ENCODE data around the gene DOP1B.

DOP1B gene

GRCh38 chr21:36171741-36172331, 15.2 kb downstream of the DOP1B start:
- Histone ChIP-seq H3K4me3 (ENCODE audit: insufficient read depth, low read depth, low read length) (no peak overlapping the region), H3K9me3 (ENCODE audit: control insufficient read depth, low read length) (no peaks in the 10 kb centered on the region), H3K4me1 (ENCODE audit: control insufficient read depth, insufficient read depth, low read length) (no peaks in the 10 kb centered on the region), H3K27me3 (ENCODE audit: control insufficient read depth, insufficient read depth, low read length, poor library complexity, severe bottlenecking) (no peaks in the 10 kb centered on the region), H3K27ac (ENCODE audit: insufficient read depth, low read depth, low read length, poor library complexity, severe bottlenecking) (no peak overlapping the region), H3K36me3 (ENCODE audit: control insufficient read depth, insufficient read depth, low read length) (no peaks in the 10 kb centered on the region)
- 92 to 93% methylated on average over 9 of the region's 9 CpGs for WGBS, 2 experiments

DNA sequence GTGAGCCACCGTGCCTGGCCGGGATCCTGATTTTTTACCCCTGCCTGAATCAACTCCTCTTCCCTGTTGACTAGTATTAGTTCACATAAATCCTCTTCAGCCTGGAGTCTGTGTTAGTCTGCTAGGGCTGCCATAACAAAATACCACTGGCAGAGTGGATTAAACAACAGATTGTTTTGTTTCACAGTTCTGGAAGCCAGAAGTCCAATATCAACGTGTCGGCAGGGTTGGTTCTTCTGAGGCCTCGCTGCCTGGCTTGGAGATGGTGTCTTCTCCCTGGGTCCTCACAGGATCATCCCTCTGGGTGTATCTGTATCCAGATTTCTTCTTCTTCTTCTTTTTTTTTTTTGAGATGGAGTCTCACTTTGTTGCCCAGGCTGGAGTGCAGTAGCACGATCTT, 18.2 kb downstream of the DOP1B start:
- Histone ChIP-seq H3K36me3 (ENCODE audit: control insufficient read depth, insufficient read depth, low read length) (no peaks in the 10 kb centered on the region), H3K4me3 (ENCODE audit: insufficient read depth, low read depth, low read length) (no peak overlapping the region), H3K9me3 (ENCODE audit: control insufficient read depth, low read length) (no peaks in the 10 kb centered on the region), H3K27ac (ENCODE audit: insufficient read depth, low read depth, low read length, poor library complexity, severe bottlenecking) (no peak overlapping the region), H3K4me1 (ENCODE audit: control insufficient read depth, insufficient read depth, low read length) (no peaks in the 10 kb centered on the region), H3K27me3 (ENCODE audit: control insufficient read depth, insufficient read depth, low read length, poor library complexity, severe bottlenecking) (no peaks in the 10 kb centered on the region)
- 96 to 97% methylated on average over 6 of the region's 6 CpGs for WGBS, 2 experiments

GRCh38 chr21:36175771-36176565, 19.3 kb downstream of the DOP1B start:
- H3K27ac ChIP-seq (ENCODE audit: insufficient read depth, low read depth, low read length, poor library complexity, severe bottlenecking), result no peak overlapping the region
- no peaks in the 10 kb centered on the region for H3K4me1 ChIP-seq (ENCODE audit: control insufficient read depth, insufficient read depth, low read length)
- H3K27me3 ChIP-seq (ENCODE audit: control insufficient read depth, insufficient read depth, low read length, poor library complexity, severe bottlenecking), result no peaks in the 10 kb centered on the region
- H3K4me3 ChIP-seq (ENCODE audit: insufficient read depth, low read depth, low read length), result no peak overlapping the region
- H3K36me3 ChIP-seq (ENCODE audit: control insufficient read depth, insufficient read depth, low read length), result no peaks in the 10 kb centered on the region
- H3K9me3 ChIP-seq (ENCODE audit: control insufficient read depth, low read length), result no peaks in the 10 kb centered on the region
- WGBS, 2 experiments, result 91 to 92% methylated on average over 7 of the region's 7 CpGs

DNA sequence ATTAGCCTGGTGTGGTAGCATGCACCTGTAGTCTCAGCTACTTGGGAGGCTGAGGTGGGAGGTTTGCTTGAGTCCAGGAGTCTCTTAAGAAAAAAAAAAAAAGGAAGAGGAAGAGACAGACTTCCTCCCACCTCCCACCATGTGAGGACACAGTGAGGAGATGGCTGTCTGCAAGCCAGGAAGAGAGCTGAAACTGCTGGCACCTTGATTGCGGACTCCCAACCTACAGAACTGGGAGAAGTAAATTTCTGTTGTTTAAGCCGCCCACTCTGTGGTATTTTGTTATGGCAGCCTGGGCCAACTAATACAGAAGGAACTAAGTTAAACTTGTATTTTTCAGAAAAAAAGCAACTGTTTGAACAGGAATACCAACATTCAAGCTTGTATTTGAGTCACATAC, 21.7 kb downstream of the DOP1B start:
- Histone ChIP-seq H3K27me3 (ENCODE audit: control insufficient read depth, insufficient read depth, low read length, poor library complexity, severe bottlenecking) (no peaks in the 10 kb centered on the region), H3K36me3 (ENCODE audit: control insufficient read depth, insufficient read depth, low read length) (no peaks in the 10 kb centered on the region), H3K4me1 (ENCODE audit: control insufficient read depth, insufficient read depth, low read length) (no peaks in the 10 kb centered on the region), H3K27ac (ENCODE audit: insufficient read depth, low read depth, low read length, poor library complexity, severe bottlenecking) (no peak overlapping the region), H3K4me3 (ENCODE audit: insufficient read depth, low read depth, low read length) (no peak overlapping the region), H3K9me3 (ENCODE audit: control insufficient read depth, low read length) (no peaks in the 10 kb centered on the region)
- WGBS, 2 experiments, result 97 to 100% methylated on average over 2 of the region's 2 CpGs

DNA sequence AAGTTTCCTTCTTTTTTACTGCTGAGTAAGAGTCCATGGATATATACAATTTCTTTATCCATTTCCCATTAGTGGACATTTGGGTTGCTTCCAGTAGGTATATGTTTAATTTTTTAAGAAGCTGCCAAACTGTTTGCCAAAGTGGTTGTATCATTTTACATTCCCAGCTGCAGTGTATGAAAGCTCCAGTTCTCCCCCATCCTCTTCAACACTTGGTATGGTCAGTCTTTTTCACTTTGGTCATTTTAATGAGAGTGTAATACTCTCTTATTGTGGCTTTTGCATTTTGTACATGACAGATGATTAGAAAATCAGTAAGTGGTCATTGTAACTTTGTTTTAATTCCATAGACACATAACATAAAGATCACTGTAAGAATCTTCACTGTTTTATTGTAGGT, 22.5 kb downstream of the DOP1B start:
- Histone ChIP-seq H3K4me3 (ENCODE audit: insufficient read depth, low read depth, low read length) (no peak overlapping the region), H3K27me3 (ENCODE audit: control insufficient read depth, insufficient read depth, low read length, poor library complexity, severe bottlenecking) (no peaks in the 10 kb centered on the region), H3K27ac (ENCODE audit: insufficient read depth, low read depth, low read length, poor library complexity, severe bottlenecking) (no peak overlapping the region), H3K4me1 (ENCODE audit: control insufficient read depth, insufficient read depth, low read length) (no peaks in the 10 kb centered on the region), H3K36me3 (ENCODE audit: control insufficient read depth, insufficient read depth, low read length) (no peaks in the 10 kb centered on the region), H3K9me3 (ENCODE audit: control insufficient read depth, low read length) (no peaks in the 10 kb centered on the region)

DNA sequence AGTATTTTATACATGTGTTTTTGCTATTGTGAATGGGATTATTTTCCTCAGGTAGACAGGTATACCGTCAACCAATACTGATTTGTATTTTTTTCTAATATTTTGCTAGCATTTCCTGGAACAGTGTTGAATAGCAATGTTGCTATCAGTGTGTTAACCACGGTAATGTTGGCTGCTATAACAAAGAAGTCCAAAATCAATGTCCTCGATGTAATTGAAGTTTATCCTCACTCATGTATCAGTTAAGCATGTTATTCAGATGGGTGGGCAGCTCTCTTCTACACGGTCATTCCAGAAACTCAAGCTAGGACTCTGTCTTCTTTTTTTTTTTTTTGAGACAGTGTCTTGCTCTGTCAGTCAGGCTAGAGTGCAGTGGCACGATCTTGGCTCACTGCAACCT, 24.3 kb downstream of the DOP1B start:
- 95 to 97% methylated on average over 5 of the region's 5 CpGs for WGBS, 2 experiments
- H3K4me1 ChIP-seq (ENCODE audit: control insufficient read depth, insufficient read depth, low read length), result no peaks in the 10 kb centered on the region

DNA sequence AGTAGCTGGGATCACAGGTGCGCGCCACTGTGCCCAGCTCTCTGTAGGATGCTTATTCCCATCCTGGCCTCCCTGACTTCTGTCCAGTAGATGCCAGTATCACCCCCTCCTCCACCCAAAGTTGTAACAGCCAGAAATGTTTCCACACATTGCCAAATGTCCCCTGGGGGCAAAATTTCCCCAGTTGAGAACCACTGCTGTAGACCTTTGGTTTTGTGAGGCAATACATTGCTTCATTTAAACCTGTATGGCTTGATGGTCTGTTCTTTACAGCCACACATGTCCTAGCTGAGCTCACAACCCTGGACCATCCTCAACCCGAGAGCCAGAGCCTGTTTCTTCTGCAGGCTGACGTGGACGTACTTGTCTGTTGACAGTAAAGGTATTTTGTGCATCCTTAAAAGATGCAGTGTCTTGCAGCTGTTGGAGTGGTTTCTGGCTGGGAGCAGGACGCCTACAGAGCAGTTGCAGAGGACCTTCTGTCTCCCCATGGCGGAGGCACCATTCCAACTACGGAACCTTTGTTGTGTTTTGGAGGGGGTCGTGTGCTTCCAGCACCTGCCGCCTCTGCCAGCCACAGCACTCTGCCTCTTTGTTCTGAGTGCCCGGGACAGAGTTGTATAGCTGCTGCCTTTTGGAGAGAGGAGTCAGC, 26.6 kb downstream of the DOP1B start:
- no peaks in the 10 kb centered on the region for H3K9me3 ChIP-seq (ENCODE audit: control insufficient read depth, low read length)
- no peaks in the 10 kb centered on the region for H3K27me3 ChIP-seq (ENCODE audit: control insufficient read depth, insufficient read depth, low read length, poor library complexity, severe bottlenecking)
- H3K4me3 ChIP-seq (ENCODE audit: insufficient read depth, low read depth, low read length), result no peak overlapping the region
- H3K4me1 ChIP-seq (ENCODE audit: control insufficient read depth, insufficient read depth, low read length), result no peaks in the 10 kb centered on the region
- no peak overlapping the region for H3K27ac ChIP-seq (ENCODE audit: insufficient read depth, low read depth, low read length, poor library complexity, severe bottlenecking)
- H3K36me3 ChIP-seq (ENCODE audit: control insufficient read depth, insufficient read depth, low read length), result no peaks in the 10 kb centered on the region
- 88% methylated on average over 11 of the region's 11 CpGs for WGBS, 2 experiments

More for the DNA sequence above, 24.3 kb downstream of the DOP1B start:
- no peak overlapping the region for H3K4me3 ChIP-seq (ENCODE audit: insufficient read depth, low read depth, low read length)
- no peaks in the 10 kb centered on the region for H3K9me3 ChIP-seq (ENCODE audit: control insufficient read depth, low read length)
- no peaks in the 10 kb centered on the region for H3K36me3 ChIP-seq (ENCODE audit: control insufficient read depth, insufficient read depth, low read length)
- H3K27ac ChIP-seq (ENCODE audit: insufficient read depth, low read depth, low read length, poor library complexity, severe bottlenecking), result no peak overlapping the region
- no peaks in the 10 kb centered on the region for H3K27me3 ChIP-seq (ENCODE audit: control insufficient read depth, insufficient read depth, low read length, poor library complexity, severe bottlenecking)

DNA sequence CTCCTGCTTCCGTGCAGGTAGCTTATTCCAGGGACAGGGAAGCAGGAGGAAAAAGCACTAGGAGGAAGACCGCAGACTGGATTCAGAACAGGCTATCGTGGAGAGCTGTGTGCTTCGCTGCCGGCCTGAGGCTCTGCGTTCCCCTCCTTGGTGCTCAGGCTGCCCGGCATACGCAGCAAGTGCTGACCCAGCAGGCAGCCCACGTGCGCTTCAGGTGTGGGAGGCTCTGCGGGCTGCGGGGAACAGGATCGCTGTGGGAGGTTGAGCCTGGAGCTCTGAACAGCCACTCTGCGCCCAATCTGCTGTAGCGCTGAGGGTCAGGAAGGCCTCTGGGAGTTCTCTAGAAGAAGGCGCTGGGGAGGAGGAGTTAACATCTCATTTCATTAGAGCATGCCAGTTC, 27.9 kb downstream of the DOP1B start:
- no peaks in the 10 kb centered on the region for H3K9me3 ChIP-seq (ENCODE audit: control insufficient read depth, low read length)
- H3K4me3 ChIP-seq (ENCODE audit: insufficient read depth, low read depth, low read length), result no peak overlapping the region
- no peak overlapping the region for H3K27ac ChIP-seq (ENCODE audit: insufficient read depth, low read depth, low read length, poor library complexity, severe bottlenecking)
- H3K4me1 ChIP-seq (ENCODE audit: control insufficient read depth, insufficient read depth, low read length), result no peaks in the 10 kb centered on the region
- WGBS, 2 experiments, result 92 to 93% methylated on average over 16 of the region's 16 CpGs
- H3K27me3 ChIP-seq (ENCODE audit: control insufficient read depth, insufficient read depth, low read length, poor library complexity, severe bottlenecking), result no peaks in the 10 kb centered on the region
- H3K36me3 ChIP-seq (ENCODE audit: control insufficient read depth, insufficient read depth, low read length), result no peaks in the 10 kb centered on the region

- no peak overlapping the region for H3K4me3 ChIP-seq (ENCODE audit: insufficient read depth, low read depth, low read length)
These were observed 28.9 kb downstream of the DOP1B start for GRCh38 chr21:36185523-36185922.

DNA sequence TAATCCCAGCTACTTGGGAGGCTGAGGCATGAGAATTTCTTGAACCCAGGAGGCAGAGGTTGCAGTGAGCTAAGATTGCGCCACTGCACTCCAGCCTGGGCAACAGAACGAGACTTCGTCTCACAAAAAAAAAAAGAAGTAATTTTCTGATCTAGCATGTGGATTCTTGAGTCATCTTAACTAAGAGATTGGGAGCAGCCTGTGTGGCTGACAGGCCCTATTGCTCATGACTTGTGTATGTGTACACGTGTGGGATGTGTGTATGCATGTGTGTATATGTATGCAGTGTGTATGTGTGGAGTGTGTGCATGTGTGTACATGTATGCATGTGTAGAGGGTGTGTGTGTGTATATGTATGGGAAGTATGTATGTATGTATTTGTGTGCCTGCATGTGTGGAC, 29.5 kb downstream of the DOP1B start:
- H3K27ac ChIP-seq (ENCODE audit: insufficient read depth, low read depth, low read length, poor library complexity, severe bottlenecking), result no peak overlapping the region
- no peak overlapping the region for H3K4me3 ChIP-seq (ENCODE audit: insufficient read depth, low read depth, low read length)
- no peaks in the 10 kb centered on the region for H3K9me3 ChIP-seq (ENCODE audit: control insufficient read depth, low read length)
- H3K36me3 ChIP-seq (ENCODE audit: control insufficient read depth, insufficient read depth, low read length), result no peaks in the 10 kb centered on the region
- 93 to 94% methylated on average over 4 of the region's 4 CpGs for WGBS, 2 experiments
- no peaks in the 10 kb centered on the region for H3K27me3 ChIP-seq (ENCODE audit: control insufficient read depth, insufficient read depth, low read length, poor library complexity, severe bottlenecking)
- H3K4me1 ChIP-seq (ENCODE audit: control insufficient read depth, insufficient read depth, low read length), result no peaks in the 10 kb centered on the region

More at GRCh38 chr21:36185523-36185922, 28.9 kb downstream of the DOP1B start:
- H3K36me3 ChIP-seq (ENCODE audit: control insufficient read depth, insufficient read depth, low read length), result no peaks in the 10 kb centered on the region
- 95 to 98% methylated on average over 9 of the region's 9 CpGs for WGBS, 2 experiments
- no peaks in the 10 kb centered on the region for H3K9me3 ChIP-seq (ENCODE audit: control insufficient read depth, low read length)
- H3K27ac ChIP-seq (ENCODE audit: insufficient read depth, low read depth, low read length, poor library complexity, severe bottlenecking), result no peak overlapping the region
- H3K4me1 ChIP-seq (ENCODE audit: control insufficient read depth, insufficient read depth, low read length), result no peaks in the 10 kb centered on the region
- no peaks in the 10 kb centered on the region for H3K27me3 ChIP-seq (ENCODE audit: control insufficient read depth, insufficient read depth, low read length, poor library complexity, severe bottlenecking)
